HEK293 (cell line): Measurements from ENCODE around the gene SLX9.

ENCODE experiments used
- CTCF ChIA-PET: fragments of 350-600 bp; formaldehyde crosslinking; extraction: SDS; loops from one replicate; lab custom pipeline; 2021; ENCODE audit warnings: antibody characterized with exemption; lab: Yijun Ruan, JAX
- POLR2A ChIA-PET: fragments of 300-600 bp; formaldehyde crosslinking; extraction: SDS; loops from one replicate; lab custom pipeline; 2020; ENCODE audit warnings: antibody characterized with exemption, inconsistent platforms; lab: Yijun Ruan, JAX
- H3K27ac ChIP-seq: fragments of 200-500 bp; sonication (Bioruptor generic); 2 replicates; pipeline ENCODE4 v1.5.1; 2014; ENCODE audit warnings: low read depth, low read length, control low read depth, inconsistent platforms; ENCODE audit errors: extremely low read depth
- H3K36me3 ChIP-seq, 2 experiments: fragments of 200-500 bp in 1 of 2; sonication (Bioruptor generic) in 1 of 2; 1 replicate in 1 of 2; 2 replicates in 1 of 2; pipeline ENCODE4 v1.5.1; 2014 to 2017; ENCODE audit warnings: inconsistent platforms in 2 of 2, low read length in 2 of 2; ENCODE audit not compliant: control insufficient read depth in 2 of 2, insufficient read depth in 1 of 2
- H3K4me1 ChIP-seq: fragments of 200-500 bp; sonication (Bioruptor generic); 2 replicates; pipeline ENCODE4 v1.5.1; 2014; ENCODE audit warnings: mild to moderate bottlenecking, low read length, inconsistent platforms; ENCODE audit not compliant: control insufficient read depth, insufficient read depth
- H3K4me3 ChIP-seq: 2 replicates; pipeline ENCODE4 v1.5.1; 2011; ENCODE audit warnings: low read depth, mild to moderate bottlenecking, control low read depth, low read length, moderate library complexity
- H3K9me3 ChIP-seq: fragments of 200-500 bp; sonication (Bioruptor generic); 2 replicates; pipeline ENCODE4 v1.5.1; 2014; ENCODE audit warnings: low read depth, low read length, inconsistent platforms; ENCODE audit not compliant: control insufficient read depth, insufficient read depth
- EGR2 ChIP-seq: fragments of 450-650 bp; formaldehyde crosslinking; IDR thresholded peaks from 2 replicates; pipeline ENCODE4 v1.5.1; 2016; ENCODE audit warnings: low read depth, missing biosample characterization, missing genetic modification characterization
- GFI1B ChIP-seq: fragments of 450-650 bp; formaldehyde crosslinking; IDR thresholded peaks from 2 replicates; pipeline ENCODE4 v1.5.1; 2016; ENCODE audit warnings: missing biosample characterization, missing genetic modification characterization
- KLF10 ChIP-seq: fragments of 450-650 bp; IDR thresholded peaks from 2 replicates; pipeline ENCODE4 v1.5.1; 2018; ENCODE audit warnings: missing biosample characterization, mild to moderate bottlenecking, missing genetic modification characterization
- OVOL3 ChIP-seq: fragments of 450-650 bp; formaldehyde crosslinking; IDR thresholded peaks from 2 replicates; pipeline ENCODE4 v1.5.1; 2016; ENCODE audit warnings: missing biosample characterization, missing genetic modification characterization
- PRDM1 ChIP-seq: fragments of 450-650 bp; formaldehyde crosslinking; IDR thresholded peaks from 2 replicates; pipeline ENCODE4; 2016; ENCODE audit warnings: missing biosample characterization, missing genetic modification characterization
- REPIN1 ChIP-seq: fragments of 450-650 bp; formaldehyde crosslinking; IDR thresholded peaks from 2 replicates; pipeline ENCODE4 v1.5.1; 2017; ENCODE audit warnings: missing biosample characterization, missing genetic modification characterization, low read depth
- SALL2 ChIP-seq: fragments of 450-650 bp; formaldehyde crosslinking; IDR thresholded peaks from 2 replicates; pipeline ENCODE4 v1.5.0; 2017; ENCODE audit warnings: missing biosample characterization, mild to moderate bottlenecking, missing genetic modification characterization, borderline replicate concordance
- SP7 ChIP-seq: fragments of 450-650 bp; formaldehyde crosslinking; IDR thresholded peaks from 2 replicates; pipeline ENCODE4 v1.5.1; 2016; ENCODE audit warnings: missing biosample characterization, missing genetic modification characterization
- ZBTB21 ChIP-seq: fragments of 450-650 bp; formaldehyde crosslinking; IDR thresholded peaks from 2 replicates; pipeline ENCODE4 v1.5.1; 2017; ENCODE audit warnings: missing biosample characterization, missing genetic modification characterization
- ZBTB8A ChIP-seq: fragments of 450-650 bp; formaldehyde crosslinking; IDR thresholded peaks from 2 replicates; pipeline ENCODE4 v1.5.1; 2016; ENCODE audit warnings: missing biosample characterization, missing genetic modification characterization
- ZEB2 ChIP-seq: fragments of 450-650 bp; formaldehyde crosslinking; IDR thresholded peaks from 2 replicates; pipeline ENCODE4 v1.5.1; 2016; ENCODE audit warnings: missing biosample characterization, missing genetic modification characterization
- ZFHX2 ChIP-seq: fragments of 450-650 bp; formaldehyde crosslinking; conservative IDR thresholded peaks from 2 replicates; pipeline ENCODE4 v1.5.1; 2016; ENCODE audit warnings: missing biosample characterization, missing genetic modification characterization
- ZFP37 ChIP-seq: fragments of 450-650 bp; formaldehyde crosslinking; IDR thresholded peaks from 2 replicates; pipeline ENCODE4 v1.5.1; 2016; ENCODE audit warnings: missing biosample characterization, missing genetic modification characterization
- ZFP41 ChIP-seq: fragments of 450-650 bp; formaldehyde crosslinking; IDR thresholded peaks from 2 replicates; pipeline ENCODE4 v1.5.1; 2016; ENCODE audit warnings: missing biosample characterization, missing genetic modification characterization, borderline replicate concordance
- ZIC2 ChIP-seq: fragments of 450-650 bp; formaldehyde crosslinking; IDR thresholded peaks from 2 replicates; pipeline ENCODE4 v1.5.1; 2016; ENCODE audit warnings: missing biosample characterization, missing genetic modification characterization
- ZNF10 ChIP-seq: fragments of 450-650 bp; formaldehyde crosslinking; IDR thresholded peaks from 2 replicates; pipeline ENCODE4 v1.5.1; 2017; ENCODE audit warnings: missing biosample characterization, missing genetic modification characterization
- ZNF214 ChIP-seq: fragments of 450-650 bp; formaldehyde crosslinking; IDR thresholded peaks from 2 replicates; pipeline ENCODE4 v1.5.1; 2017; ENCODE audit warnings: missing biosample characterization, mild to moderate bottlenecking, missing genetic modification characterization, borderline replicate concordance
- ZNF433 ChIP-seq: fragments of 450-650 bp; formaldehyde crosslinking; IDR thresholded peaks from 2 replicates; pipeline ENCODE4 v1.5.1; 2016; ENCODE audit warnings: missing biosample characterization, missing genetic modification characterization, low read depth
- ZNF514 ChIP-seq: fragments of 450-650 bp; formaldehyde crosslinking; IDR thresholded peaks from 2 replicates; pipeline ENCODE4 v1.5.1; 2016; ENCODE audit warnings: missing biosample characterization, missing genetic modification characterization
- ZNF558 ChIP-seq: fragments of 450-650 bp; formaldehyde crosslinking; IDR thresholded peaks from 2 replicates; pipeline ENCODE4 v1.5.1; 2016; ENCODE audit warnings: missing biosample characterization, missing genetic modification characterization
- ZNF585B ChIP-seq: fragments of 450-650 bp; formaldehyde crosslinking; IDR thresholded peaks from 2 replicates; pipeline ENCODE4 v1.5.1; 2016; ENCODE audit warnings: missing biosample characterization, missing genetic modification characterization
- ZNF623 ChIP-seq: fragments of 450-650 bp; formaldehyde crosslinking; IDR thresholded peaks from 2 replicates; pipeline ENCODE4 v1.5.1; 2016; ENCODE audit warnings: missing biosample characterization, missing genetic modification characterization
- ZNF629 ChIP-seq: fragments of 450-650 bp; formaldehyde crosslinking; IDR thresholded peaks from 2 replicates; pipeline ENCODE4 v1.5.1; 2017; ENCODE audit warnings: missing biosample characterization, missing genetic modification characterization
- ZNF660 ChIP-seq: fragments of 450-650 bp; IDR thresholded peaks from 2 replicates; pipeline ENCODE4 v1.5.1; 2018; ENCODE audit warnings: missing biosample characterization, mild to moderate bottlenecking, missing genetic modification characterization
- ZNF701 ChIP-seq: fragments of 450-650 bp; formaldehyde crosslinking; IDR thresholded peaks from 2 replicates; pipeline ENCODE4 v1.5.1; 2016; ENCODE audit warnings: missing biosample characterization, missing genetic modification characterization
- ZNF704 ChIP-seq: fragments of 450-650 bp; formaldehyde crosslinking; IDR thresholded peaks from 2 replicates; pipeline ENCODE4 v1.5.1; 2016; ENCODE audit warnings: missing biosample characterization, missing genetic modification characterization
- ZSCAN4 ChIP-seq: fragments of 450-650 bp; formaldehyde crosslinking; IDR thresholded peaks from 2 replicates; pipeline ENCODE4 v1.5.1; 2017; ENCODE audit warnings: missing biosample characterization, missing genetic modification characterization

The SLX9 gene

GRCh38 chr21:44966135-44967081, 26.6 kb downstream of the SLX9 start:
- CTCF ChIA-PET: interaction anchor here (0.6 to 1.3 kb wide), 4 partner anchors 162 to 266 kb away, joined by 3 to 4 read pairs (median 3); no protein-coding TSS in a partner anchor
- peaks cover 15 to 55% of the 10 kb centered on the region in 2 experiments for H3K36me3 ChIP-seq

GRCh38 chr21:44967082-44968047, 27.5 kb downstream of the SLX9 start:
- peaks cover 5 to 53% of the 10 kb centered on the region in 2 experiments; a peak in 2 of 3 replicates for H3K36me3 ChIP-seq
- no peak overlapping the region for H3K27ac ChIP-seq
- H3K9me3 ChIP-seq: no peaks in the 10 kb centered on the region
- 0 out of 2 replicates have a peak, but pooled peaks have one; percentile 68 for TF ChIP-seq ZFHX2 (tag by site-specific recombination)
- TF ChIP-seq ZNF558: no peak
- TF ChIP-seq ZNF514 (tag by site-specific recombination): no peak
- TF ChIP-seq ZEB2 (tag by site-specific recombination): no peak
- TF ChIP-seq REPIN1 (tag by site-specific recombination): no peak
- no peak for TF ChIP-seq KLF10 (tag by site-specific recombination)
- TF ChIP-seq ZNF704 (tag by site-specific recombination): no peak
- no peak for TF ChIP-seq ZNF585B
- TF ChIP-seq ZNF214: no peak
- peak; percentile 81 for TF ChIP-seq ZIC2 (tag by site-specific recombination)
- TF ChIP-seq SALL2: no peak
- no peak for TF ChIP-seq ZFP37 (tag by site-specific recombination)
- no peak for TF ChIP-seq ZNF629 (tag by site-specific recombination)
- TF ChIP-seq ZNF433 (tag by site-specific recombination): no peak
- H3K4me1 ChIP-seq: 0 out of 2 replicates have a peak, but pooled peaks cover 3% of the 10 kb centered on the region
- H3K4me3 ChIP-seq: no peak overlapping the region
- POLR2A ChIA-PET: no interaction called here
- CTCF ChIA-PET: interaction anchor here (0.6 to 1.7 kb wide), 2 partner anchors 171 to 884 kb away, joined by 3 to 8 read pairs; no protein-coding TSS in a partner anchor

More at GRCh38 chr21:44966135-44967081, 26.6 kb downstream of the SLX9 start:
- TF ChIP-seq OVOL3 (tag by site-specific recombination): no peak
- TF ChIP-seq ZNF660 (tag by site-specific recombination): no peak
- TF ChIP-seq SP7 (tag by site-specific recombination): peak; percentile 93
- TF ChIP-seq ZNF10: no peak
- TF ChIP-seq ZSCAN4: no peak
- peak; percentile 75; the same call in 1 of the 2 replicates for TF ChIP-seq EGR2 (tag by site-specific recombination)
- TF ChIP-seq ZNF623 (tag by site-specific recombination): no peak
- 0 out of 2 replicates have a peak, but pooled peaks have one; percentile 22 for TF ChIP-seq ZBTB8A (tag by site-specific recombination)
- TF ChIP-seq PRDM1 (tag by site-specific recombination): no peak
- TF ChIP-seq ZFP41 (tag by site-specific recombination): no peak
- no peak for TF ChIP-seq GFI1B (tag by site-specific recombination)
- peak; percentile 67 for TF ChIP-seq ZIC2 (tag by site-specific recombination)
- no peak for TF ChIP-seq ZBTB21 (tag by site-specific recombination)
- TF ChIP-seq ZNF701 (tag by site-specific recombination): no peak
- Histone ChIP-seq H3K4me3 (no peak overlapping the region), H3K4me1 (0 out of 2 replicates have a peak, but pooled peaks cover 3% of the 10 kb centered on the region), H3K27ac (no peak overlapping the region; the same call in 1 of the 2 replicates), H3K9me3 (no peaks in the 10 kb centered on the region)
- POLR2A ChIA-PET: no interaction called here
